GM23338 (cell line): Measurements from ENCODE around the gene NTMT1. TPM values are rescaled to one million over a fixed set of nuclear protein-coding genes. Genes with fewer than 3 reads are reported as not detected.

Experiments used
- ATAC-seq: fragments of 200-7000 bp; cut with Tn5 transposase; 3 replicates; pipeline ENCODE4 v1.9.1; 2020
- DNase-seq: peaks from one replicate; pipeline ENCODE4 v3.0.0-alpha.2; 2015; ENCODE audit warnings: low spot score
- H2AFZ ChIP-seq: fragments of 200-600 bp; sonication (generic); 2 replicates; pipeline ENCODE4 v1.8.0; 2016; ENCODE audit warnings: antibody characterized with exemption, mild to moderate bottlenecking, moderate library complexity
- H3F3A ChIP-seq: fragments of 200-600 bp; sonication (generic); replicated peaks from 2 replicates; pipeline ENCODE4 v1.8.0; 2017; ENCODE audit warnings: antibody characterized with exemption, mixed run types, low read depth
- H3K27ac ChIP-seq: fragments of 200-600 bp; sonication (generic); 2 replicates; pipeline ENCODE4 v1.6.1; 2016; ENCODE audit warnings: low read depth
- H3K27me3 ChIP-seq: fragments of 200-600 bp; sonication (generic); 2 replicates; pipeline ENCODE4 v1.8.0; 2016; ENCODE audit warnings: mild to moderate bottlenecking, mixed run types, moderate library complexity; ENCODE audit not compliant: insufficient read depth
- H3K36me3 ChIP-seq: fragments of 200-600 bp; sonication (generic); 2 replicates; pipeline ENCODE4 v1.8.0; 2016; ENCODE audit warnings: mild to moderate bottlenecking; ENCODE audit not compliant: insufficient read depth
- H3K4me1 ChIP-seq: fragments of 200-600 bp; sonication (generic); 2 replicates; pipeline ENCODE4 v1.8.0; 2016; ENCODE audit warnings: mild to moderate bottlenecking, moderate library complexity; ENCODE audit not compliant: insufficient read depth
- H3K4me2 ChIP-seq: fragments of 200-600 bp; sonication (generic); 2 replicates; pipeline ENCODE4 v1.7.1; 2017; ENCODE audit warnings: mixed run types
- H3K4me3 ChIP-seq: fragments of 200-600 bp; sonication (generic); 2 replicates; pipeline ENCODE4 v1.6.1; 2016; ENCODE audit warnings: mixed run types
- H3K79me2 ChIP-seq: fragments of 200-600 bp; sonication (generic); replicated peaks from 2 replicates; pipeline ENCODE4 v1.8.0; 2017; ENCODE audit warnings: mild to moderate bottlenecking; ENCODE audit not compliant: insufficient read depth
- H3K9me2 ChIP-seq: fragments of 200-600 bp; sonication (generic); 2 replicates; pipeline ENCODE4 v1.8.0; 2017; ENCODE audit not compliant: insufficient read depth
- H4K20me1 ChIP-seq: fragments of 200-600 bp; sonication (generic); replicated peaks from 2 replicates; pipeline ENCODE4 v1.8.0; 2017; ENCODE audit warnings: mild to moderate bottlenecking; ENCODE audit not compliant: insufficient read depth
- H3K27ac Mint-ChIP-seq: 2 replicates; pipeline ENCODE4 v1.8.0; 2020; ENCODE audit warnings: inconsistent platforms, mild to moderate bottlenecking, moderate library complexity, mixed read lengths
- H3K27me3 Mint-ChIP-seq: 3 replicates; pipeline ENCODE4 v1.8.0; 2022; ENCODE audit warnings: low read depth, mild to moderate bottlenecking, moderate library complexity, mixed read lengths, inconsistent platforms; ENCODE audit not compliant: insufficient read depth, poor library complexity
- H3K36me3 Mint-ChIP-seq: 3 replicates; pipeline ENCODE4 v1.8.0; 2021; ENCODE audit warnings: low read depth, mild to moderate bottlenecking, inconsistent platforms, moderate library complexity, mixed read lengths
- H3K4me1 Mint-ChIP-seq: 3 replicates; pipeline ENCODE4 v1.8.0; 2020; ENCODE audit warnings: mild to moderate bottlenecking, inconsistent platforms, mixed read lengths
- H3K4me3 Mint-ChIP-seq: 3 replicates; pipeline ENCODE4 v1.8.0; 2021; ENCODE audit warnings: moderate library complexity, mild to moderate bottlenecking, inconsistent platforms, mixed read lengths
- H3K9me3 Mint-ChIP-seq: 3 replicates; pipeline ENCODE4 v1.8.0; 2020; ENCODE audit warnings: moderate library complexity, mild to moderate bottlenecking, inconsistent platforms, mixed read lengths
- EZH2phosphoT487 ChIP-seq: fragments of 200-600 bp; sonication (generic); IDR thresholded peaks from one replicate; pipeline ENCODE4 v1.8.1; 2018; ENCODE audit warnings: antibody characterized with exemption; ENCODE audit not compliant: unreplicated experiment
- JUNB ChIP-seq: IDR thresholded peaks from one replicate; pipeline ENCODE4 v1.6.1; 2016; ENCODE audit warnings: antibody characterized with exemption; ENCODE audit not compliant: unreplicated experiment
- POLR2AphosphoS5 ChIP-seq: IDR thresholded peaks from 2 replicates; pipeline ENCODE4 v1.6.1; 2016; ENCODE audit warnings: antibody characterized with exemption, low read depth
- STAT1 ChIP-seq: IDR thresholded peaks from one replicate; pipeline ENCODE4 v1.6.1; 2016; ENCODE audit warnings: antibody characterized with exemption; ENCODE audit not compliant: unreplicated experiment
- polyA plus RNA-seq: library from polyadenylated mRNA; unstranded; fragments of >200 nt; fragmentation: Nextera tagmentation; extraction: Ambion mirVana; gene quantifications from 2 replicates; pipeline ENCODE4 v1.2.1, GENCODE V29; 2016
- total RNA-seq: library from RNA; depleted of rRNA; stranded (reverse); fragments of >200 nt; shearing (Covaris generic); gene quantifications from 2 replicates; pipeline ENCODE4 v1.2.3, GENCODE V29; 2014
- TF ChIP-seq, protein P1 (sequence below): IDR thresholded peaks from one replicate; pipeline ENCODE4 v1.6.1; 2018; ENCODE audit warnings: antibody characterized with exemption; ENCODE audit not compliant: unreplicated experiment
- TF ChIP-seq, protein P2 (sequence below), 2 experiments: fragments of 200-600 bp in 1 of 2; sonication (generic) in 1 of 2; conservative IDR thresholded peaks; 2 replicates each; pipeline versions ENCODE4 v1.5.1 to v1.6.1; 2016 to 2017; ENCODE audit warnings: antibody characterized with exemption in 2 of 2, low read depth in 2 of 2, mild to moderate bottlenecking in 2 of 2, moderate library complexity in 1 of 2
- TF ChIP-seq, protein P3 (sequence below): fragments of 250-450 bp; sonication (Bioruptor Pico); IDR thresholded peaks from 2 replicates; pipeline ENCODE4 v1.5.0; 2020; ENCODE audit warnings: mild to moderate bottlenecking, moderate library complexity

Gene NTMT1
- total and polyA plus RNA-seq, 2 experiments from 2014 or later, result 59.4 to 108 TPM

DNA sequence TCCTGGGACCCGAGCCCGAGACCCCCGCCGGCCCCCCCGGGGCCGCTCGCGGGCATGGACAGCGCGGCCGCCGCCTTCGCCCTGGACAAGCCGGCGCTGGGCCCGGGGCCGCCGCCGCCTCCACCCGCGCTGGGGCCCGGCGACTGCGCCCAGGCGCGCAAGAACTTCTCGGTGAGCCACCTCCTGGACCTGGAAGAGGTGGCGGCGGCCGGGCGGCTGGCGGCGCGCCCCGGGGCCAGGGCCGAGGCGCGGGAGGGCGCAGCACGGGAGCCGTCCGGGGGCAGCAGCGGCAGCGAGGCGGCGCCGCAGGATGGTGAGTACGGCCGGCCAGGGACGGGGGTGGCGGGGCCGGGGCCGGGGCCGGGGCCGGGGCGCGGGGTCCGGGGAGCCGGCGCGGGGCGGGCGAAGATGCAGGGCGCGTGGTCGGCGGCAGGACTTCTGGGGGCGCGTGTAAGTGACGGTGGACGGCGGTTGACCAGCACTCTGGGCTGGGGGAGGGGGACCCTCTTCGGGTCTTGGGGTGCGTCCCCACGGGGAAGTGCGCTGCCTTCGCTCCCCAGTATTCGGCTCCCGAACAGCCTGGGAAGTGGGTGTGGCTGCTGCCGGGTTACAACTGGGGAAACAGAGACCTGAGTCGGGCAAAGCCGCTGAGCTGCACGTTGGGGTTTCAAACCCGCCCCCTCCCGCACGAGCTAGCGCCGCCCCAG is 40.0 kb downstream of the NTMT1 start (continued):
- TF ChIP-seq, protein P1, sequence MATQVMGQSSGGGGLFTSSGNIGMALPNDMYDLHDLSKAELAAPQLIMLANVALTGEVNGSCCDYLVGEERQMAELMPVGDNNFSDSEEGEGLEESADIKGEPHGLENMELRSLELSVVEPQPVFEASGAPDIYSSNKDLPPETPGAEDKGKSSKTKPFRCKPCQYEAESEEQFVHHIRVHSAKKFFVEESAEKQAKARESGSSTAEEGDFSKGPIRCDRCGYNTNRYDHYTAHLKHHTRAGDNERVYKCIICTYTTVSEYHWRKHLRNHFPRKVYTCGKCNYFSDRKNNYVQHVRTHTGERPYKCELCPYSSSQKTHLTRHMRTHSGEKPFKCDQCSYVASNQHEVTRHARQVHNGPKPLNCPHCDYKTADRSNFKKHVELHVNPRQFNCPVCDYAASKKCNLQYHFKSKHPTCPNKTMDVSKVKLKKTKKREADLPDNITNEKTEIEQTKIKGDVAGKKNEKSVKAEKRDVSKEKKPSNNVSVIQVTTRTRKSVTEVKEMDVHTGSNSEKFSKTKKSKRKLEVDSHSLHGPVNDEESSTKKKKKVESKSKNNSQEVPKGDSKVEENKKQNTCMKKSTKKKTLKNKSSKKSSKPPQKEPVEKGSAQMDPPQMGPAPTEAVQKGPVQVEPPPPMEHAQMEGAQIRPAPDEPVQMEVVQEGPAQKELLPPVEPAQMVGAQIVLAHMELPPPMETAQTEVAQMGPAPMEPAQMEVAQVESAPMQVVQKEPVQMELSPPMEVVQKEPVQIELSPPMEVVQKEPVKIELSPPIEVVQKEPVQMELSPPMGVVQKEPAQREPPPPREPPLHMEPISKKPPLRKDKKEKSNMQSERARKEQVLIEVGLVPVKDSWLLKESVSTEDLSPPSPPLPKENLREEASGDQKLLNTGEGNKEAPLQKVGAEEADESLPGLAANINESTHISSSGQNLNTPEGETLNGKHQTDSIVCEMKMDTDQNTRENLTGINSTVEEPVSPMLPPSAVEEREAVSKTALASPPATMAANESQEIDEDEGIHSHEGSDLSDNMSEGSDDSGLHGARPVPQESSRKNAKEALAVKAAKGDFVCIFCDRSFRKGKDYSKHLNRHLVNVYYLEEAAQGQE, result no peak
- no peak for TF ChIP-seq JUNB

DNA sequence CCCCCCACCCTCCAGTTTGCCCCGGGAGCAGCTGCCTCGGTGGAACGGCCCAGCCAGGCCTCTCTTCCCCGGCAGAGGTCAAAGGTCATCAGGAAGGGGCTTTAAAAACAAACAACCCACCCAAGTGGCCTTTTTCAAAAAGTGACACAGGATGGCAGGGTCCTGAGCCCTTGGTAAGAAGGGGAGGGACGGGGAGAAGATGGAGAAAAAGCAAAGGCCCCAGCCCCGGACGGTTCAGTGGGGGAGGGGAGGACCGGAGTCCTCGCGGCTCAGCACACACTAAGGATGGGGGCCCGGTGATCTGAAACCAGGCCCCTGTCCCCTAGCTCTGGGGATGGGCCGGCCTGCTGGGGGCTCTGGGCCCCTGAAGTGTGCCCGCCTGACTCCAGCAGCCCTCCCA is 40.6 kb downstream of the NTMT1 start:
- H3K4me1 Mint-ChIP-seq, result peaks cover 19% of the 10 kb centered on the region
- H3K36me3 Mint-ChIP-seq, result no peaks in the 10 kb centered on the region
- Histone ChIP-seq H3K4me2 (peak overlapping the region; percentile 79), H3K27me3 (peaks cover 24% of the 10 kb centered on the region), H3K4me3 (peak overlapping the region; percentile 51), H3K9me2 (no peaks in the 10 kb centered on the region), H3F3A (no peaks in the 10 kb centered on the region), H3K27ac (no peak overlapping the region), H4K20me1 (no peaks in the 10 kb centered on the region), H3K36me3 (no peaks in the 10 kb centered on the region), H2AFZ (no peak overlapping the region), H3K4me1 (peaks cover 14% of the 10 kb centered on the region), H3K79me2 (no peaks in the 10 kb centered on the region)
- H3K27ac Mint-ChIP-seq, result no peak overlapping the region
- no peak for DNase-seq
- no peaks in the 10 kb centered on the region for H3K9me3 Mint-ChIP-seq
- peak overlapping the region; percentile 75 for H3K4me3 Mint-ChIP-seq
- H3K27me3 Mint-ChIP-seq, result peaks cover 38% of the 10 kb centered on the region
- ATAC-seq, result peak; percentile 23
- TF ChIP-seq, protein P1, result no peak
- TF ChIP-seq EZH2phosphoT487, result no peak
- TF ChIP-seq POLR2AphosphoS5, result no peak
- TF ChIP-seq, protein P2, sequence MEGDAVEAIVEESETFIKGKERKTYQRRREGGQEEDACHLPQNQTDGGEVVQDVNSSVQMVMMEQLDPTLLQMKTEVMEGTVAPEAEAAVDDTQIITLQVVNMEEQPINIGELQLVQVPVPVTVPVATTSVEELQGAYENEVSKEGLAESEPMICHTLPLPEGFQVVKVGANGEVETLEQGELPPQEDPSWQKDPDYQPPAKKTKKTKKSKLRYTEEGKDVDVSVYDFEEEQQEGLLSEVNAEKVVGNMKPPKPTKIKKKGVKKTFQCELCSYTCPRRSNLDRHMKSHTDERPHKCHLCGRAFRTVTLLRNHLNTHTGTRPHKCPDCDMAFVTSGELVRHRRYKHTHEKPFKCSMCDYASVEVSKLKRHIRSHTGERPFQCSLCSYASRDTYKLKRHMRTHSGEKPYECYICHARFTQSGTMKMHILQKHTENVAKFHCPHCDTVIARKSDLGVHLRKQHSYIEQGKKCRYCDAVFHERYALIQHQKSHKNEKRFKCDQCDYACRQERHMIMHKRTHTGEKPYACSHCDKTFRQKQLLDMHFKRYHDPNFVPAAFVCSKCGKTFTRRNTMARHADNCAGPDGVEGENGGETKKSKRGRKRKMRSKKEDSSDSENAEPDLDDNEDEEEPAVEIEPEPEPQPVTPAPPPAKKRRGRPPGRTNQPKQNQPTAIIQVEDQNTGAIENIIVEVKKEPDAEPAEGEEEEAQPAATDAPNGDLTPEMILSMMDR (conservative IDR thresholded peaks at IDR 0.05; ENCODE audit: low read depth in 2 of 2), result no peak
- TF ChIP-seq, protein P3, sequence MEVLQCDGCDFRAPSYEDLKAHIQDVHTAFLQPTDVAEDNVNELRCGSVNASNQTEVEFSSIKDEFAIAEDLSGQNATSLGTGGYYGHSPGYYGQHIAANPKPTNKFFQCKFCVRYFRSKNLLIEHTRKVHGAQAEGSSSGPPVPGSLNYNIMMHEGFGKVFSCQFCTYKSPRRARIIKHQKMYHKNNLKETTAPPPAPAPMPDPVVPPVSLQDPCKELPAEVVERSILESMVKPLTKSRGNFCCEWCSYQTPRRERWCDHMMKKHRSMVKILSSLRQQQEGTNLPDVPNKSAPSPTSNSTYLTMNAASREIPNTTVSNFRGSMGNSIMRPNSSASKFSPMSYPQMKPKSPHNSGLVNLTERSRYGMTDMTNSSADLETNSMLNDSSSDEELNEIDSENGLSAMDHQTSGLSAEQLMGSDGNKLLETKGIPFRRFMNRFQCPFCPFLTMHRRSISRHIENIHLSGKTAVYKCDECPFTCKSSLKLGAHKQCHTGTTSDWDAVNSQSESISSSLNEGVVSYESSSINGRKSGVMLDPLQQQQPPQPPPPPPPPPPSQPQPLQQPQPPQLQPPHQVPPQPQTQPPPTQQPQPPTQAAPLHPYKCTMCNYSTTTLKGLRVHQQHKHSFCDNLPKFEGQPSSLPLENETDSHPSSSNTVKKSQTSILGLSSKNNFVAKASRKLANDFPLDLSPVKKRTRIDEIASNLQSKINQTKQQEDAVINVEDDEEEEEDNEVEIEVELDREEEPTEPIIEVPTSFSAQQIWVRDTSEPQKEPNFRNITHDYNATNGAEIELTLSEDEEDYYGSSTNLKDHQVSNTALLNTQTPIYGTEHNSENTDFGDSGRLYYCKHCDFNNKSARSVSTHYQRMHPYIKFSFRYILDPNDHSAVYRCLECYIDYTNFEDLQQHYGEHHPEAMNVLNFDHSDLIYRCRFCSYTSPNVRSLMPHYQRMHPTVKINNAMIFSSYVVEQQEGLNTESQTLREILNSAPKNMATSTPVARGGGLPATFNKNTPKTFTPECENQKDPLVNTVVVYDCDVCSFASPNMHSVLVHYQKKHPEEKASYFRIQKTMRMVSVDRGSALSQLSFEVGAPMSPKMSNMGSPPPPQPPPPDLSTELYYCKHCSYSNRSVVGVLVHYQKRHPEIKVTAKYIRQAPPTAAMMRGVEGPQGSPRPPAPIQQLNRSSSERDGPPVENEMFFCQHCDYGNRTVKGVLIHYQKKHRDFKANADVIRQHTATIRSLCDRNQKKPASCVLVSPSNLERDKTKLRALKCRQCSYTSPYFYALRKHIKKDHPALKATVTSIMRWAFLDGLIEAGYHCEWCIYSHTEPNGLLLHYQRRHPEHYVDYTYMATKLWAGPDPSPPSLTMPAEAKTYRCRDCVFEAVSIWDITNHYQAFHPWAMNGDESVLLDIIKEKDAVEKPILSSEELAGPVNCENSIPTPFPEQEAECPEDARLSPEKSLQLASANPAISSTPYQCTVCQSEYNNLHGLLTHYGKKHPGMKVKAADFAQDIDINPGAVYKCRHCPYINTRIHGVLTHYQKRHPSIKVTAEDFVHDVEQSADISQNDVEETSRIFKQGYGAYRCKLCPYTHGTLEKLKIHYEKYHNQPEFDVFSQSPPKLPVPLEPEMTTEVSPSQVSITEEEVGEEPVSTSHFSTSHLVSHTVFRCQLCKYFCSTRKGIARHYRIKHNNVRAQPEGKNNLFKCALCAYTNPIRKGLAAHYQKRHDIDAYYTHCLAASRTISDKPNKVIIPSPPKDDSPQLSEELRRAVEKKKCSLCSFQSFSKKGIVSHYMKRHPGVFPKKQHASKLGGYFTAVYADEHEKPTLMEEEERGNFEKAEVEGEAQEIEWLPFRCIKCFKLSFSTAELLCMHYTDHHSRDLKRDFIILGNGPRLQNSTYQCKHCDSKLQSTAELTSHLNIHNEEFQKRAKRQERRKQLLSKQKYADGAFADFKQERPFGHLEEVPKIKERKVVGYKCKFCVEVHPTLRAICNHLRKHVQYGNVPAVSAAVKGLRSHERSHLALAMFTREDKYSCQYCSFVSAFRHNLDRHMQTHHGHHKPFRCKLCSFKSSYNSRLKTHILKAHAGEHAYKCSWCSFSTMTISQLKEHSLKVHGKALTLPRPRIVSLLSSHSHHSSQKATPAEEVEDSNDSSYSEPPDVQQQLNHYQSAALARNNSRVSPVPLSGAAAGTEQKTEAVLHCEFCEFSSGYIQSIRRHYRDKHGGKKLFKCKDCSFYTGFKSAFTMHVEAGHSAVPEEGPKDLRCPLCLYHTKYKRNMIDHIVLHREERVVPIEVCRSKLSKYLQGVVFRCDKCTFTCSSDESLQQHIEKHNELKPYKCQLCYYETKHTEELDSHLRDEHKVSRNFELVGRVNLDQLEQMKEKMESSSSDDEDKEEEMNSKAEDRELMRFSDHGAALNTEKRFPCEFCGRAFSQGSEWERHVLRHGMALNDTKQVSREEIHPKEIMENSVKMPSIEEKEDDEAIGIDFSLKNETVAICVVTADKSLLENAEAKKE (CRISPR knock-in tag), result no peak
- TF ChIP-seq STAT1, result no peak
